Ascending aorta (tissue), 2 donors: ENCODE measurements around the gene ARPC1A. TPM values are rescaled to one million over a fixed set of nuclear protein-coding genes. Genes with fewer than 3 reads are reported as not detected.
A peak's percentile ranks its signal among the peaks of the same experiment; 100 is the strongest.
"Not testable (repeated sequence)": the region's sequence is repeated elsewhere in the genome, so short reads cannot be mapped to it uniquely, and the experiment has no call there.

Experiments
- DNase-seq, 2 donors: peaks; one replicate each; pipeline ENCODE4 v3.0.0-alpha.2; 2019; ENCODE audit warnings: low spot score in 2 of 2
- H3K27ac ChIP-seq, 2 donors: fragments of 200-600 bp; sonication (generic); one replicate each; pipeline ENCODE4 v1.5.1; 2016 to 2017; ENCODE audit warnings: mild to moderate bottlenecking in 1 of 2
- H3K27me3 ChIP-seq: fragments of 200-600 bp; sonication (generic); one replicate; pipeline ENCODE4 v1.5.1; 2017
- H3K36me3 ChIP-seq, 2 donors: fragments of 200-600 bp; sonication (generic); one replicate each; pipeline ENCODE4 v1.5.1; 2016
- H3K4me1 ChIP-seq, 2 donors: fragments of 200-600 bp; sonication (generic); one replicate each; pipeline ENCODE4 v1.5.1; 2016 to 2017; ENCODE audit warnings: mild to moderate bottlenecking in 1 of 2
- H3K4me3 ChIP-seq, 2 donors: fragments of 200-600 bp; sonication (generic); one replicate each; pipeline ENCODE4 v1.5.1; 2016 to 2017; ENCODE audit warnings: mild to moderate bottlenecking in 1 of 2
- H3K9me3 ChIP-seq, 2 donors: fragments of 200-600 bp; sonication (generic); one replicate each; pipeline ENCODE4 v1.5.1; 2016
- intact Hi-C: fragments of 100-400 bp; cut with DNase I; formaldehyde crosslinking; loops from one replicate; pipeline ENCODE4 v1.15.1; 2023
- total RNA-seq: library from RNA; depleted of rRNA; stranded (reverse); fragments of >200 nt; gene quantifications from one replicate; pipeline ENCODE4 v1.1.0, GENCODE V29; 2016
- TF ChIP-seq, protein P1 (sequence below), 3 experiments: fragments of 200-600 bp in 2 of 3; fragments of 450-650 bp in 1 of 3; sonication (generic) in 2 of 3; IDR thresholded peaks; one replicate each; pipeline ENCODE4 v1.5.1; 2016 to 2019; ENCODE audit warnings: antibody characterized with exemption in 3 of 3, mild to moderate bottlenecking in 1 of 3, moderate library complexity in 1 of 3

ARPC1A gene
- total RNA-seq, 1 donor from 2014 or later, result 87.7 TPM

DNA sequence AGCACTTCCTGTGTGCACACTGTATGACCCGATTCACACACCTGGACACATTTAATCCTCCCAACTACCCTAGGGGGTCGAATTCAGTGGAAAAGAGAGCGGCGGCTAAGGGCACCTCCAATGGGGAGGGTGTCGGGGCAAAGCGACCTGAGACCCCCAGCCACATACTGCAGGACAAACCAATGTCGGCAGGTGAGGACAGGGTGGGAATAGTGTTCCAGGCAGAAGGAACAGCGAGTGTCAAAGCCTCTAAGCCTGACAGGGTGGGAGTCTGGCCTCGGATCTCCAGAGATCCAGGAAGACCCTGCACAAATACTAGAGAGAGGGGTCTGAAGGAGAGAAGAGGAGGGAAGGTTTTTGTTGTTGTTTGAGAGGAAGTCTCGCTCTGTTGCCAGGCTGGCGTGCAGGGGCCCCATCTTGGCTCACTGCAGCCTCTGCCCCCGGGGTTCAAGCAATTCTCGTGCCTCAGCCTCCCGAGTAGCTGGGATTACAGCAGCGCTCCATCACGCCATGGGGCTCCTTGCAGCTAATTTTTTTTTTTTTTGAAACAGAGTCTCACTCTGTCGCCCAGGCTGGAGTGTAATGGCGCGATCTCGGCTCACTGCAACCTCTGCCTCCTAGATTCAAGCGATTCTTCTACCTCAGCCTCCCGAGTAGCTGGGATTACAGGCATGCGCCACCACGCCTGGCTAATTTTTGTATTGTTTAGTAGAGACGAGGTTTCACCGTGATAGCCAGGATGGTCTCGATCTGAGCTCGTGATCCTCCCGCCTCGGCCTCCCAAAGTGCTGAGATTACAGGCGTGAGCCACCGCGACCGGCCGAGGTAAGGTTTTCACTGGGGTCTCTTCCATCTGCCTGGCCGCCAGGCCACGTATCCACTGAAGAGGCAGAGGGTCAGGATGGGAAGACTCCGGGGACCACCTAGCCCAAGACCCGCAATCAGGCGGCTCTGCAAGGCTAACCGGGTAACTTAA, 47.7 kb downstream of the ARPC1A start:
- H3K9me3 ChIP-seq, result no peaks in the 10 kb centered on the region
- DNase-seq, result no peak
- H3K4me3 ChIP-seq, result peak overlapping the region; percentile 88 to 94
- peaks cover 4 to 9% of the 10 kb centered on the region in 2 donors for H3K36me3 ChIP-seq
- H3K4me1 ChIP-seq, result peaks cover 0 to 12% of the 10 kb centered on the region in 2 donors
- peak overlapping the region; percentile 87 to 97 for H3K27ac ChIP-seq
- intact Hi-C loops, result no loop called here
- no peaks in the 10 kb centered on the region for H3K27me3 ChIP-seq
- TF ChIP-seq, protein P1, sequence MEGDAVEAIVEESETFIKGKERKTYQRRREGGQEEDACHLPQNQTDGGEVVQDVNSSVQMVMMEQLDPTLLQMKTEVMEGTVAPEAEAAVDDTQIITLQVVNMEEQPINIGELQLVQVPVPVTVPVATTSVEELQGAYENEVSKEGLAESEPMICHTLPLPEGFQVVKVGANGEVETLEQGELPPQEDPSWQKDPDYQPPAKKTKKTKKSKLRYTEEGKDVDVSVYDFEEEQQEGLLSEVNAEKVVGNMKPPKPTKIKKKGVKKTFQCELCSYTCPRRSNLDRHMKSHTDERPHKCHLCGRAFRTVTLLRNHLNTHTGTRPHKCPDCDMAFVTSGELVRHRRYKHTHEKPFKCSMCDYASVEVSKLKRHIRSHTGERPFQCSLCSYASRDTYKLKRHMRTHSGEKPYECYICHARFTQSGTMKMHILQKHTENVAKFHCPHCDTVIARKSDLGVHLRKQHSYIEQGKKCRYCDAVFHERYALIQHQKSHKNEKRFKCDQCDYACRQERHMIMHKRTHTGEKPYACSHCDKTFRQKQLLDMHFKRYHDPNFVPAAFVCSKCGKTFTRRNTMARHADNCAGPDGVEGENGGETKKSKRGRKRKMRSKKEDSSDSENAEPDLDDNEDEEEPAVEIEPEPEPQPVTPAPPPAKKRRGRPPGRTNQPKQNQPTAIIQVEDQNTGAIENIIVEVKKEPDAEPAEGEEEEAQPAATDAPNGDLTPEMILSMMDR (IDR thresholded peaks at IDR 0.05), result no peak

DNA sequence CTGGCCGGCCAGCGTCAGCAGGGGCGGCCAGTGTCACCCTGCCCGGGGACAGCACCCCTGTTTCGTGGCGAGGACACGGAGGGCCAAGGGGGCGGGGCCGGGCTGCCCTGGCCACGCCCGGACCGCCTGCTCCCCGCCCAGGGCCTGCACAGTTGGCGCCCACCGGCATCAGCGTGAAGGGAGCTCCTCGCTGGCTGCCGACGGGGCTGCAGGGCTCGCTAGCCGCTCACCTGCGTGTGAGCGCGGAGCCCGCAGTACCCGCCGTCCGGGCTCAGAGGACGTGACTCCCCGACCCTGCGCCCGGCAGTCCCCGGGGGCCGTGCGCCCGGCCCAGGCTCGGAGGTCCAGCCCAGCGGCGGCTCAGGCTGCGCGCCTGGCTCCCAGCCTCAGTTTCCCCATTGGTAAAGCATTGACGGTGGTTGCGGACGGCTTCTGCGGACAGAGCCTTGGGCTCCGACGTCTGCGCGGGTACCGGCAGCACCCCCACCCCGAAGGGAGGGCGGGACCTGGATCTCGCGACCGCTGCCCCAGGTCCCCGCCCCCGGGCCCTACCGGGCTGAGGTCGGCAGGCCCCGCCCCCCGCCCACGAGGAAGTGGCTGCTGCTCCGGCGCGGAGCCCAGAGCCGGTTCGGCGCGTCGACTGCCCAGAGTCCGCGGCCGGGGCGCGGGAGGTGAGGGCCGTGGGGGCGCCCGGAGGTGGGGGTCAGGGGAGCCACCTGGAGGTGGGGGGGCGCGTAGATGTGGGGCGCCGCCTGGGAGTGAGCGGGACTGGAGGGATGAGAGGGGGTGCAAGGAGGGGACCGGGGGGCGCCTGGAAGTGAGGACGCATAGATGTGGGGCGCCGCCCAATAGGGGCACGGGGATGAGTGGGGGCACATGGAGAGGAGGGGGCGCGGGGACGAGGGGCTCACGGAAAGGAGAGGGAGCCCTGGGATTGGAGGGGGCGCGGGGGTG, 48.7 kb downstream of the ARPC1A start, which contains the start of gene ARPC1B:
ARPC1B (plus strand) TSS at position 620 of the 954 bp plus-strand sequence. CDS start 10,985 bp downstream, outside the sequence.
- Histone ChIP-seq H3K9me3 (no peaks in the 10 kb centered on the region), H3K27ac (peak within 1 kb of the TSS; percentile 87 to 97), H3K27me3 (no peaks in the 10 kb centered on the region), H3K36me3 (peaks cover 4 to 9% of the 10 kb centered on the region in 2 donors), H3K4me3 (peak within 1 kb of the TSS; percentile 88 to 94), H3K4me1 (peaks cover under 1 to 17% of the 10 kb centered on the region in 2 donors)
- peak; percentile 47 to 92 for DNase-seq
- intact Hi-C loops, result loop anchor here (1.0 kb wide), 2 partner anchors 34 to 49 kb away; partner anchors contain the start of genes ARPC1A, BUD31 and PDAP1
- TF ChIP-seq, protein P1 (IDR thresholded peaks at IDR 0.05), result no peak

DNA sequence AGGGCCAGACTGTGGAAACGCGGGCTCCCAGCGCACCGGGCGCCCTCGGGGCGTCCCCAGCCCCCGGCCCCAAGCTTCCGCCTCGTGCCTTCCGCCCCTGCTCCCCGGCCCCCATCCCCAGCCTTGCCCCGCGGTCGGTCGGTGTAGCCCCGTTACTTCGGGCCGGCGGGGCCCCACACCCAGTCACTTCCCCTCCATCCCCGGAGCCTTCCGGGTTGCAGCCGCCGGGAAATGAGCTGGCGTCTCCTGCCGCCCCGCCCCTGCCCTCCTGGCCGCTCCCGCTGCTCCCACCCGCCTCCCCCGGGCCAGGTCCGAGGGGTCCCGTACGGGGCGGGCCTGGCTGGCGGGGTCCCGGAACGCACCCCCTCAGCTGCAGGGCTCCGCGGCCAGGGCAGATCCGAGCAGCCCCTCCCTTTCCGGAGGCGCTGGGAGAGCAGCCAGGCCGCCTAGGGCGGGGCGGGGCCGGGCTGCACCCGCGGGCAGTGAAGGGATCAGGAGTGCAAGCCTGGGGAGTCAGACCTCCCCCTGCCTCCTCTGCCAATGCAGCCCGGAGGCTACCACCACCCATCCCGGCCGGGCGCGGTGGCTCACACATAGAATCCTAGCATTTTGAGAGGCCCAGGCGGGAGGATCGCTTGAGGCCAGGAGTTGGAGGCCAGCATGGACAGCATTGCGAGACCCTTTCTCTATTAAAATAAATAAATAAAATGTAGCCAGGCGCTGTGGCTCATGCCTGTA, 49.5 kb downstream of the ARPC1A start:
- peak; percentile 51 to 87 for DNase-seq
- Histone ChIP-seq H3K4me3 (peak overlapping the region; percentile 88 to 94), H3K4me1 (peaks cover 9 to 26% of the 10 kb centered on the region in 2 donors), H3K27ac (peak overlapping the region; percentile 87 to 97), H3K9me3 (no peaks in the 10 kb centered on the region), H3K36me3 (peaks cover 4 to 9% of the 10 kb centered on the region in 2 donors), H3K27me3 (no peaks in the 10 kb centered on the region)
- TF ChIP-seq, protein P1 (IDR thresholded peaks at IDR 0.05), result no peak
- intact Hi-C loops, result loop anchor here (1.0 kb wide), 2 partner anchors 33 to 50 kb away; partner anchors contain the start of genes ARPC1A, BUD31 and PDAP1

DNA sequence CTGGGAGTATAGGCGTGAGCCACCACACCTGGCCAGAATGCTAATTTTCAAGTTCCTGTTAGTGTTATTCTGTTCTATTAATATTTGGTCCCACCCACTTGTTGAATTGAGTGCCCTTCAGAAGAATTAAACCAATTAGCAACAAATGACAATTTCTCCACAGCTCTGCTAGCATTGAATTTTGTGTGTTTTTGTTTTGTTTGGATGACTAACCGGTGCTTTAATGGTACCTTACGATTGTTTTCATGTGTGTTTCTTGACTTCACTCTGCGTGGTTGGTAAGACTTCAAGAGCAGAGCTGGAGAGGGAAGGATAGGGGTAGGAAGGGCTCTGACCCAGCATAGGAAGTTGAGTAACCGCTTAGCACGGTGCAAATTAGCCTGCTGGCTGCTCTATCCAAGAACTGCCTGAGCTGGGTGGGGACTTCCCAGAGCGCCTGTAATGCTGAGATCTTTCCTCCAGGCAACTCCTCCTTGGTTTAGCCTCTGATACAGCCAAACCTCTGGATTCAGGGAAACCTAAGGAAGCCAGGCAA, 53.4 kb downstream of the ARPC1A start:
- Histone ChIP-seq H3K27ac (peak overlapping the region; percentile 93 to 96), H3K4me1 (peaks cover 19 to 39% of the 10 kb centered on the region in 2 donors), H3K36me3 (peaks cover 4 to 9% of the 10 kb centered on the region in 2 donors), H3K27me3 (no peaks in the 10 kb centered on the region), H3K9me3 (no peaks in the 10 kb centered on the region), H3K4me3 (peak overlapping the region; percentile 28 to 42)
- TF ChIP-seq, protein P1 (IDR thresholded peaks at IDR 0.05), result peak in 1 of 3 experiments; percentile 10
- intact Hi-C loops, result no loop called here
- peak; percentile 56 to 94 for DNase-seq

DNA sequence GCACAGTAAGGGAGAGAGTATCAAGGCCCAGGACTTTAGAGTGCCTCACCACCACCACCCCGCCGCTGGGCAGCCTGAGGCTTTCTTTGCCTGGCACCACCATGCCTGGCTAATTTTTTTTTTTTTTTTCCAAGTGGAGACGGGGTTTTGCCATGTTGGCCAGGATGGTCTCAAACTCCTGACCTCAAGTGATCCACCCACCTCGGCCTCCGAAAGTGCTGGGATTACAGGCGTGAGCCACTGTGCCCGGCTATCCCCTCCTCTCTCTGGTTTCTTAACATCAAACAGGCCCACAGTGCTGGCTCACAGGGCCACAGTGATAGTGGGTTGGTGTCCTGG, 54.0 kb downstream of the ARPC1A start:
- H3K36me3 ChIP-seq, intact Hi-C loops, H3K9me3 ChIP-seq, H3K27me3 ChIP-seq, DNase-seq: not testable (repeated sequence)
- H3K27ac ChIP-seq, result peak overlapping the region; percentile 93 to 96
- H3K4me3 ChIP-seq, result peak overlapping the region; percentile 28 to 42
- peaks cover 19 to 39% of the 10 kb centered on the region in 2 donors for H3K4me1 ChIP-seq
